Renal cortex interstitium (tissue), 11 donors: ENCODE measurements around the gene NUP210. TPM values are rescaled to one million over a fixed set of nuclear protein-coding genes. Genes with fewer than 3 reads are reported as not detected.

Experiments
- DNase-seq, 11 donors: peaks; one replicate each; pipeline ENCODE4 v3.0.0-alpha.2; 2013; ENCODE audit warnings: low read depth in 9 of 11, low spot score in 4 of 11; ENCODE audit errors: extremely low read depth in 1 of 11
- polyA plus RNA-seq, 3 donors: library from polyadenylated mRNA; unstranded; fragments of 120-200 nt; gene quantifications; one replicate each; pipeline ENCODE4 v1.2.1, GENCODE V29; 2013; ENCODE audit not compliant: insufficient read length in 3 of 3

Gene NUP210
- polyA plus RNA-seq, 3 donors, result 24.8 to 30.8 (median 30.0) TPM

DNA sequence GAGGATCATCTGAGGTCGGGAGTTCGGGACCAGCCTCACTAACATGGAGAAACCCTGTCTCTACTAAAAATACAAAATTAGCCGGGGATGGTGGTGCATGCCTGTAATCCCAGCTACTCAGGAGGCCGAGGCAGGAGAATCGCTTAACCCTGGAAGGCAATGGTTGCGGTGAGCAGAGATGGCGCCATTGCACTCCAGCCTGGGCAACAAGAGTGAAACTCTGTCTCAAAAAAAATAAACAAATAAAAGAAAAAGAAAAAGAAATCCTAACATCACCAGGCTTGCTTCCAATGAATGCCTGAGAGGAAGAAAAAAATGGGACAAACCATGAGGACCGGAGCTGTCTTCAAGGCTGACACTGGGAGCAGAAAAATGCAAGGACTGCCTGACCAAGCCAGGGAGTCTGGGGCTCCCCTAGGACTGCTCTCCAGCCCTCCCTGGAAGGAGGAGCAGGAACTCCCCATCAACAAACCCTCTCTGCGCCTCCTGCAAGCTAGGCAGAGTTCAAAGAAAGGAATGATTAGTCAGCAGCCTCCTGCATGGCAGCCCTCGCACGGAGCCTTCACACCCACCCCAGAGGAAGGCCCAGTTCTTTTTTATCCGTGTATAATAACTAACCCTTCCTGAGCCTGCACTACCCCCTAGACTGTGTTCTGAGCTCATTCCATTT lies 55.4 kb downstream of the NUP210 start:
- DNase-seq, result no peak

DNA sequence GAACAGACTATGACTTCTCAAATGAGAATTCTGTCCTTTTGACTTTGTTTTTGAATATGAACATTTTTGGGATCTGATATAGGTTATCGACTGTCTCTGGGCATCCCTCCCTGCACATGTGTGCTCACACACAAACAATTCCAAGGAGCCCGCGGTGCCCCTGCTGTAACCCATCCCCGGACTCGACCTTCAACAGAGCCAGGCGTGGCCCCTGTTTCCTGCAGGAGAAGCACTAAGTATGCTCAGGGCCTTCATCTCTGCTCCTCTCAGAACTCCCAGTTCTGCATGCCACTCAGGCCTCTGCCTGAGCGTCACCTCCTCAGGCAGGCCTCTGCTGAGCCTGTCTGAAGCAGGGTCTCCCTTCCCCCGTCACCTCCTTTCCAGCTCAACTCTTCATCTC lies 57.6 kb downstream of the NUP210 start:
- DNase-seq, result no peak

GRCh38 chr3:13359916-13360315 lies 60.2 kb downstream of the NUP210 start:
- no peak for DNase-seq

GRCh38 chr3:13358643-13359042 lies 61.5 kb downstream of the NUP210 start:
- no peak for DNase-seq

DNA sequence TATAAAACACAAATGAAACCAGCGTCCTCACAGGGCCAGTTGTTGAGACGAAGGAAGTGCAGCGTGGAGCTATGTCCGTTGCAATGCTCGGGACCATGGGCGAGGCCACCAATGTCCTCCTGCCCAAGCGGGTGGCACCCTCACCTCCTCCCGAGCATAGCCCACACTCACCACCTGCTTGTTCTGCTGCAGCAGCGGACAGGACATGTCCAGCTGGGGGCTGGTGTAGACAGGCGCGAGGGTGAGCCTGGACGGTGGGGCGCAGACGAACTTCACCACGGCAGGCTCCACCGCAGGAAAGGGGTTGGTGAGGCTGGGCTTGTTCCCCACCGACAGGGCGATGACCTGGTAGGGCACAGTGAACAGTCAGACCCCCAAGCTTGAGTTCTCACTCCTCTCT lies 62.1 kb downstream of the NUP210 start:
- no peak for DNase-seq

- DNase-seq, result no peak
Observed at GRCh38 chr3:13357074-13357473, 63.0 kb downstream of the NUP210 start.

DNA sequence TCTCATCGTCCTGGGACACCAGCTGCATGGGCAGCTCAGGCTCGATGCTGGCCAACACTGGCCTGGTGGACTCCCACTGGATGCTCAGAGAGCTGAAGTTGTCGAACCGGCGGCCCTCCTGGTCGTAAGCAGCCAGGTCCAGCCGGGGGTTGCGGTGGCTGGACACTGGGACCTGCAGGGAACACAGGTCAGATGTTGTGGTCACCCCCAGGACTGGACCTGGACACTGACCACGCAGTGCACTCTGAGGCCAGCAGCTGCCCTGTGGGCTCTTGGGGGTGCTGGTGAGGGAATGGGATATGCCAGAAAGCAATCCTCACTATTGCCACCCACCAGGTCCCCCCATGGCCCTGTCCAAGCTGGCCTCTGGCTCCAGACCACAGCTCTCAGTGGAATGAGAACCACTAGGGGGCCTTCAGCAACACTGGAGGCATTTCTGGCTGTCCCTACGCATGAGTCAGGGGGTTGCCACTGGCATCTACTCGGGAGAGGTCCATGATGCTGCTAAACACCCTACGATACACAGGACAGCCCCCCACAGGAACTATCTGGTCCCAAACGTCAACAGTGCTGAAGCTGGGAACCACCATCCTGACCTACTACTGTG lies 66.1 kb downstream of the NUP210 start:
- no peak for DNase-seq

DNA sequence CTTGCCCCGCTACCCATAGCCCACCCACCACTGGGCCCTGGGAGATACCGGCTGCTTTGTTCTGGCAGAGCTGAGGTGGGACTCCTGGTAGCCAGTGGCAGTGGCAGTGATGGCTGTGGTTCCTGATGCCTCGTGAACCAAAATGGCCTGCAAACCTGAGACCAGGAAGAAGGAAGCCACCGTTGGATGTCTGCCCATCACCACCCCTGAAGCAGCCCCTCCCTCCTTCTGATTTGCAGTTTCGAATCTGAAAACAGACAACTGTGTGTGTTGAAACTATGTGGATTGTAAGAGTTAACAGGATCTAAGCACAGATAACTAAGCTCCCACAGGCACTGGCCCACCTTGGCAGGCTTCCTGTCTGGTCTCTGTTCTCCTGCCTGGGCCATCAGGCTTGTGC lies 66.6 kb downstream of the NUP210 start:
- no peak for DNase-seq

- DNase-seq, result no peak
Observed at GRCh38 chr3:13352621-13353131, 67.4 kb downstream of the NUP210 start.

- DNase-seq, result no peak
Observed at GRCh38 chr3:13349823-13350222, 70.3 kb downstream of the NUP210 start.

DNA sequence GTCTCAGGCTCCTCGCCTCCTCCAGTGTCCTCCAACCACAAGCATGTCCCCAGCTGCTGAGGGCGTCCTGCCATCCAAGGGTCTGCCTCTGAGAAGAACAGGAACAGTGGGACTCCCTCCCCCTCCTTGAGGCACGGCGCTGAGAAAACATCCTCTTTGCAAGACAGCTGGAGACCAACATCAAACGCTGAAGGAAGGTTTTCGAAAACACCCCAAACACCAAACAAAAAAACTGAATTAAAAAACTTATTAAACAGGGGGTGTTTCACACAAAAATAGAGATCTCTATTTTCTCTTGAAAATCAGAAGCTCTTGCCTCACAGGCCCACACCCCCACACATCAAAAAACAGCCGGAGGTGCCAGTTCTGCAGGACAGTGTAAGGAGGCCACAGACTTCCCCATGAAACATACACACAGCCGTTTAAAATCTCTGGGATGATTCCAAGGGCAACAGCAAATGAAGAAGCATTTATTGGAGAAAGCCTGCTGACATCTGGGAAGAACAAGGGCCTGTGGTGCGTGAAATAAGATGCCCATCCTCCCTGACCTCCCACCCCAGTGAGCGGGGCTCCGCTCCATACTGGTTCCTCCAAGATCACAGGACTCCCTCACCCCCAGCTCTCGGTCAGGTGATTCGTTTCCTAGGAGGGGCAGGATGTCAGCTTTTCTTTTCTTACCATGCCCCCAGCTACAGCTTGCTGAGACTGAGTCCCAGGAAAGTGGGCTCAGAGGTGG lies 71.3 kb downstream of the NUP210 start:
- DNase-seq, result peak in 6 of 11 donors; percentile 7 to 41 (median 30)

DNA sequence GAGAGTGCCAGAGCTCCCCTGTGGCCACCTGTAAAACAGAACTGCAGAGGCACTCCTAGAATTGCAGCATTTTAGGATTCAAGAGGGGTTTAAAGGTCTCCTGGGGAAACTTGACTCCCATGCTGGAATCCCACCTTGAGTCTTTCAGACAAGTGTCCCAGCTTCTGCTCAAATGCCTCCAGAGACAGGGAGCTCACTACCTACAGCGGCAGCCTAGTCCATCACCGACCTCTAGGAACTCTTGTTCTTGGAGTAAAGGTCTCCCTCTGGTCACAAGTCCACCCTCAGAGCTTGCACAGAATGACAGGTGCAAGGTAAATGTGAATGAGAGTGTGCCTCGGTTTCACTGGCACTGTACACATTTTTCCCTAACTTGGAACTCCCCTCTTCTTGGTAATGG lies 72.0 kb downstream of the NUP210 start:
- no peak for DNase-seq

GRCh38 chr3:13347390-13347950 lies 72.7 kb downstream of the NUP210 start:
- peak in 3 of 11 donors; percentile 17 to 24 (median 20) for DNase-seq

DNA sequence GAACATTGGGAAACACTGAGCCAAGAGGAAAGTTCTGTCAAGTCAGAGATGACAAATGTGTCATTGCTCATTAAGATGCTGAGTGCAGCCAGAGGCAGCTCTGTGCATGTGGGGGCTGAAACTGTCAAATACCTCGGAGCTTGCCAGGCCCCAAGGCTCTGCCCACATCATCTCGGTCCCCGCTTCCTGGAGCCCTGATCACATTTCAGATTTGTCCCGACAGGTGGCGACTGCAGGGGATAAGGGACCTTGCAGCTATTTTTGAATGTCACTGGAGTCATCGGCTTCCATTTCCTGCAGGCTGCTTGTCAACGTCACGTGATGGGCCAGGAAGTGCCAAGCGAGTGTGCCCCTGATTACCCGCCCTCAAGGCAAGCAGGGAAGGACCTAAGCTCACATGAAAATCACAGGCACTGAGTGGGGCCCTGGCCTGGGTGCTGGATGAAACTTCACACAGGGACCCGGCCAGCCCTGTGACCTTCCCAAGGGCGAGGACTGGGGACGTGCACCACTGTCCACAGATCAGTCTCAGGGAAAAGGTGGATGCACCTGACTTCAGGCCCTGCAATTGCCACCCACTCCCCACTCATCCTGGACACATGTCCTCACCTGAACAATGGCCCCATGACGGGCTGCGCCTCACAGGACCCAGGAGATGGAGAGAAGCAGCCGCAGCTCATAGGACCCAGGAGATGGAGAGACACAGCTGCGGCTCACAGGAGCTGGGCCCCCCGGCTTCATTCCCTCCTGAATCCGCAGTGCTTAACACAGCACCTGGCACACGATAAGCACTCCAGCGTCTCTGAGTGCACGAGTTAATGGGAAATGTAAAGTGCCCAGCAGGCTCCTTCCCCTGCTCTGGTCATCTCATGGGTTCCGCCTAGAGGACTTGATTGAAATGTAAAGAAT lies 73.4 kb downstream of the NUP210 start:
- DNase-seq, result peak in 3 of 11 donors; percentile 5 to 20 (median 20)

DNA sequence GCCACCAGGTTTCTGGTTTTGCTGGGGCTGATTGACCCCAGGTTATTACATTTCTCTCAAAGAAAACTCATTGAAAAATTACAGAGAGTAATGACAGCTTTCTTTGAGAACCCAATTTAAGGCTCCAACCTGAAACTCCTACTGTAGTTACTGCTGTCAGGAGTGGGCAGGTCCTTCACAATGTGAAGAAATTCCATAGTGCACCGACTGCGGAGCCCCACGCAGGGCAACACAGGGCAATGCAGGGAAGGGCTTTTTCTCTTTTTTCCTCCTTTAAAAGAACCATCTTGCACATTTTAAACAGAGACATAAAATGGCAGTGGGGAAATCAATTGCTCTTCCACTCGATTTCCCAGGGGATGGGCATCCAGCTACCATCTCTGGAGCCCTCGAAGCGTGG lies 74.3 kb downstream of the NUP210 start:
- DNase-seq, result no peak

DNA sequence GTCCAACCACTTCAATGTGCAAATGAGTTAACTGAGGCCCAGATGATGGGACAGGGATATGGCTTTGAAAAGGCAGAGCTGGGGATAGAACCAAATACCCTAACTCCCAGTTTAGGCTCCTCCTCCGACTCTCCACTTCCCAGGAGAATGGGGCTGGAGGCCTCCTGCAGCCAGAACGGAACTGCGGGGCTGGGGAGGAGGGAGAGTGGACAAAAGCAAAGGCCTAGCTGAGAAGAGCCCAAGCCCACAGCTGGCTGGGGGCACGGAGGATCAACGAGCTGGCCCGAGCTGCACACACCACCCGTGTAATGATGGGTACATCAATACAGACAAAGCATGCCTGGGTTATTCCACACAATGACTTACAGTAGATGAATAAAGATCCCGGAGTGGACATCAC lies 74.8 kb downstream of the NUP210 start:
- no peak for DNase-seq

DNA sequence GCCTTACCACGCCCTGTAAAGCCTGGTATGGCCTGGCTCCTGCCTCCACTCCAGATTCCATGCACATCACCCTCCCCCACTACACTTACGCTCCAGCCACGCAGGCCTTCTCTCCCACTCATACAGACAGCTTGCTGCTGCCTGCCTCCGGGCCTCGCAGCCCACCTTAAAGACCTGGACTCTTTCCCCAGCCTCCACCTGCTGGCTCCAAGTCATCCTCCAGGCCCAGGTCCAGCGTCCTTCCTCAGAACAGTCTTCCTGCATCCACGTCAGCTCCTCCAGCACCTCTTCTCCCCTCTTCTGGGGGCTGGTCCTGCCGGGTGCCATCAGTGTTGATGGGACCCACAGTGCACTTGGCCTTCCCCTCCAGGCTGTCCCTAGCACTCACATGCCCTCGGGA lies 75.5 kb downstream of the NUP210 start:
- DNase-seq, result no peak

DNA sequence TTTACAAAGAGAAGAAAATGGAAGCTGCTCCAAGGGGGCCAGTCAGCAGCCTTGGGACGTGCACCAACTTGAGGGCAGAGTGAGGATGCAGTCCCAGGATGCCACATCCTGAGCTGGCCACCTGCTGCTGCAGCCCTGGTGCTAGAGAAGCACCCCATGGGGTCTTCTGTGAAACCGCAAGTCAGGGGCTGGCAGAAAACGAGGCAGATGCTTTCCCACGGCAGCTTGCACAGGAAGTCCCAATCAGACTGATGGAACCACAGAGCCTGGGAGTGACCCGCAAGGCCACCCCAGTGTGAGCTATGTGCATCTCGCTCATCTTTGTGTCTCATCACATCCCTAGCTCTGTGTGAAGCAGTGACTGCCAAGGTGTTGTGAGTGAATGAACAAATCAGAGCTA lies 76.5 kb downstream of the NUP210 start:
- no peak for DNase-seq
